ENCODE results near the gene COX15. TPM values are rescaled to one million over a fixed set of nuclear protein-coding genes. Genes with fewer than 3 reads are reported as not detected.

The COX15 gene
- 48.5 TPM for total RNA-seq

DNA sequence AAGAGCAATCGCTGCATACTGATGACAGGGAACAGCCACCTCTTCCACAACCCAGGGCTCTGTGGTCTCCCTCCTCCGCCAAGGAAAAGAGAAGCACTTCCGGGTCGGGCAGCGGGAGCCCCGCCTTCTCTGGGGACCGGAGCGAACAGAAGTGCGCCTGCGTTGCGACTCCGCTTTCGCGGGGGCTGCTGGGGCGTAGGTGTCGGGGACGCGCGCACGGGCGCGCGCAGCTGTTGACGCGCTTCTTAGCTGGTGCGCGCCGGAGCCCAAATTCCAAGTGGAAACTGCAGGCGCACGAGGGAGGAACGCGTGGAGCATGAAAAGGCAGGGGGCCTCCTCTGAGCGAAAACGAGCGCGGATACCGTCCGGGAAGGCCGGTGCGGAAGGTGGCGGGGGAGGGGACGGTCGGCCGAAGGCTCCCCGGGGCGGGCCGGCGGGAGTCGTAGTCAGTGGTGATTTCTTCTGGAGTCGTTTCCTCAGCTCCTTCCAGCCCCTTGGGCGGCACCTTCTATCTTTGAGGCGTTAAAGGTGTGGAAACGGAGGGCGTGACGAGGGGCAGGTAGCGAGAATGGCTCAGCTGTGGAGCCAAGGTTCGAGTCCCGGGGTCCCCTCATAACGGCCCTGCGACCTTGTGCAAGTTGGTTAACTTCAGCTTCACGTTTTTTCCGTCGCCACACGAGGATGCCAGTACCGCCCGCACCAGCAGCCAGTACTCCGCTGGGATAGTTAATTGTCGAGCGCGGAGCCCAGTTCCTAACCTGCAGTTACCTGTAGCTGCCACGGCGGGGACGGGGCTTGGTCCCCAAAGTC, at the start of gene COX15, which contains the start of gene CUTC:
Gene COX15 (minus strand): TSS at position 95 of the 810 bp plus-strand sequence. CDS start 78 bp downstream, at position 17.
Gene CUTC (plus strand): TSS at position 202 of the 810 bp plus-strand sequence. CDS start 115 bp downstream, at position 317.

Other genes with a start within 250 kb of the COX15 start
- not detected for gene NKX2-3, start 199.2 kb downstream of the COX15 start, total RNA-seq
- gene SLC25A28, start 111.7 kb downstream of the COX15 start, total RNA-seq = 30.7 TPM
- 11.3 TPM for gene ENTPD7, start 72.6 kb downstream of the COX15 start, total RNA-seq
- gene CUTC, start 107 bp upstream of the COX15 start, total RNA-seq = 17.5 TPM
- gene ABCC2, start 50.5 kb upstream of the COX15 start, total RNA-seq = 0.63 TPM

All from parietal lobe (tissue), 1 donor.